ENCODE data around the gene TMEM154. TPM values are rescaled to one million over a fixed set of nuclear protein-coding genes. Genes with fewer than 3 reads are reported as not detected.

Gene TMEM154
- total RNA-seq, 1 experiment from 2014 or later: not detected

DNA sequence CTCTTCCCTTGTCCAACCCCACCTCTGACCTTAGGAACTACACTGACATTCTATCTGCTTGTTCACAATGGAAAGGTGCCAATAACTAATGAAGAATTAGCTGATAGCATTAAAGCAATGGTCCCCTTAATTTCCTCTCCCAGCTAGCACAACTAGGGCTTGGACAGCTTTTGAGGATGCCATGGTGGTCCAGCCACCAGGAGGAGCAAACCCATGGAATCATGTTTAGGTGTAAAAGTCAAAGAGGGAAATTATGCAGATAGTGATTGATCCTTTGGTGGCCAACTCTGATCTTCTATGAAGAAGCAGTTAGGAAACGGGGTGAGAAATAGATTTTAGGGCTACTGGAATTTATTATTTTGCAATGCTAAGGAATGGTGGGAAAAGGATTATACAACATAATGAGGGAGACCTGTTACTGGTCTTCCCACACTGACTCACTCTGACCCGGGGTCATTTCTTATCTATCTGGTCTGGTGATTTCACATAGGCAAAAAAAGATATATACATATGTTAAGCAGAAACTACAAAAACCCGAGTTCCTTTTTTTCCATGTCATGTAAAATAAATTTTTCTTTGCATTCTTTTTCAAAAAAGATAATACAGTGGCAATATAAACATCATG lies 98.1 kb downstream of the TMEM154 start:
- in situ Hi-C loops (cut with HindIII; ENCODE audit: low pct_unique_long_range_greater_than_20kb, low sequenced_read_pairs): no loop called here
- no peak for DNase-seq (ENCODE audit: low read depth)

- no peak for DNase-seq (ENCODE audit: low read depth)
- in situ Hi-C loops (cut with HindIII; ENCODE audit: low pct_unique_long_range_greater_than_20kb, low sequenced_read_pairs): no loop called here
Measured at GRCh38 chr4:152579916-152580315, 99.9 kb downstream of the TMEM154 start.

DNA sequence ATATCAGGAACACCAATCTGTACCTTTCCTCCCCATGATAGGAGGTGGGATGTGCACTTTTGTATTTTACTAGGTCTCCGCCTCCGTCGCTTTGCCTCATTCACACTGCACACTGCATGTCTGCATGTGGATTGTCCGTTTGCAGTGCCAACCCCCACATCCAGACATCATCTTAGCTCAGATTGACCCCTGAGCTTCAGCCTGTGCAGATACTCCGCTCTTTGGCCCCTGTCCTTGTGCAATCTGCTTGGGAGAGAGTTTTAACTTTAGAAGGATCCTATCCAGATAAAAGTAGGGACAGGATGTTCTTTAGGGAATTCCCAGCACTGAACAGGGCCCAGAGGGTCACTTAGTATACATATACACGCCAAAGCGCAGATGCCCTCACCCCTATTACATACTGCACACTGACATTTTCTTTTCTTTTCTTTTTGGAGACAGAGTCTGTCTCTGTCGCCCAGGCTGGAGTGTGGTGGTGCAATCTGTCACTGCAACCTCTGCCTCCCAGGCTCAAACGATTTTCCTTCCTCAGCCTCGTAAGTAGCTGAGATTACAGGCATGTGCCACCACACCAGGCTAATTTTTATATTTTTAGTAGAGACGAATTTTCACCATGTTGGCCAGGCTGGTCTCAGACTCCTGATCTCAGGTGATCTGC lies 100.6 kb downstream of the TMEM154 start:
- DNase-seq (ENCODE audit: low read depth): no peak
- in situ Hi-C loops (cut with HindIII; ENCODE audit: low pct_unique_long_range_greater_than_20kb, low sequenced_read_pairs): no loop called here

- in situ Hi-C loops (cut with HindIII; ENCODE audit: low pct_unique_long_range_greater_than_20kb, low sequenced_read_pairs): no loop called here
- DNase-seq (ENCODE audit: low read depth): no peak
Measured at GRCh38 chr4:152578670-152579069, 101.1 kb downstream of the TMEM154 start.

- no peak for DNase-seq (ENCODE audit: low read depth)
- in situ Hi-C loops (cut with HindIII; ENCODE audit: low pct_unique_long_range_greater_than_20kb, low sequenced_read_pairs): no loop called here
Measured at GRCh38 chr4:152577708-152578396, 101.9 kb downstream of the TMEM154 start.

DNA sequence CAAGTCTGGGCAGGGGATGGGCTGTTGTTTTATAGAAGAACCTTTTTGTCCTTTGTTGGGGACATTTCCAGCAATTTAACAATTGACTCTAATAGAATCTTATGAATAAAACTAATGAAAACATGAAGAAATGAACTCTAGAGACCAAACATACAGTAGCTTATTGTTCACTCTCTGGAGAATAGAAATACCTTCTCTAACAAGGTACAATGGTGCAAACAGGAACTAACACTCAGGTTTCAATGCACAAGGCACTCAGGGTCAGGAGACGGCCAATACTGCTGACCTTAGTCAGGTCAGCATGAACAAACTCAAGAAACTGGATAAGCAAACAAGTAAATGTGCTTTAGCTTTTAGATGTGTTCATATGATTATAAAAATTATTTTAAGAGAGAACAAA lies 104.3 kb downstream of the TMEM154 start:
- in situ Hi-C loops (cut with HindIII; ENCODE audit: low pct_unique_long_range_greater_than_20kb, low sequenced_read_pairs): no loop called here
- no peak for DNase-seq (ENCODE audit: low read depth)

DNA sequence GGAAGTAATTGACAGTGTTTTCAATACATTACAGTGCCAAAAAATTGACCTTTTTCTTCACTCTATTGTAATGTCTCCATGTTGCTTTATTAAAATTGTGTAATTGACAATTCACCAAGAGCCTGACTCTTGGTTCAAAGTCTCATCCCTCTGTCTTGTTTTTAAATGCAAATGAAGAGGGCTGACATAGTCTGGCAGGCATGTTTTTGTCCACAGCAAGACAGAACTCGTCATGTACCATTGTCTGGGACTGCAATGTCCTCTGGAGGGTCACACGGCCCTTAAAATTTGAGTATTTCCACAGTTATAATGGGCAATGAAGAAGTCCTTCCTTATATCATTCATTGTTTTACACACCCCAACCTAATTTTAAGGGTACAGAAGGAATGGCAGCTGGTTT lies 105.9 kb downstream of the TMEM154 start:
- in situ Hi-C loops (cut with HindIII; ENCODE audit: low pct_unique_long_range_greater_than_20kb, low sequenced_read_pairs): no loop called here
- DNase-seq (ENCODE audit: low read depth): no peak

DNA sequence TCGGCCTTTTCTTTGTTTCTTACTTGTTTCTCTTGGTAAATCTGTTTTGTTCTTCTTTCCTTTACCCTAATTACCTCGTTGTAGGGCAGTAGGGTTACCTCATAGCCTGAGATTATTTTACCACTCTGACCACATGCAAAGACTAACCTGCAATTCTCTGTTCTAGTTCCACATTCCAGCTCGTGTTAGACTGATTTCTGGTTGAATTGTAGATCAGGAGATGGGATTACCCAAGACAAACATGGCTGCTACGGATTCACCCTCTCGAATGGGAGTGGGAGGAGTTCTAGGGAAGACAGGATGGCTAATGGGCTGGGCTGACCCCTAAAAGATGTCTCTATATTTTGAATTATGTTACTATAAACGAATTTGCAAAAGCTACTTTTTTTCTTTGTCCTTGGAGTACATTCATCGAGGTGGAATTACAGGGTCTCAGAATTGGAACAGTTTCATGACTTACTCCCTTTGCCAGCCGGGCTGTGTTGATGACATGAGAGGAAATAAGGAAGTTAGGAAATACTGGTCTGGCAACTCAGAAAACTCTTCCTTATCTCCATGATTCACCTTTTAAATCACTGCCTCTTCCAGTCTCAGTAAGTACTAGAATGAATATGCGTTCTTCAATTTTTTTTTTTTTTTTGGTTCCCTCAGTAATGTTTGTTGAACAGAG lies 107.2 kb downstream of the TMEM154 start:
- no peak for DNase-seq (ENCODE audit: low read depth)

DNA sequence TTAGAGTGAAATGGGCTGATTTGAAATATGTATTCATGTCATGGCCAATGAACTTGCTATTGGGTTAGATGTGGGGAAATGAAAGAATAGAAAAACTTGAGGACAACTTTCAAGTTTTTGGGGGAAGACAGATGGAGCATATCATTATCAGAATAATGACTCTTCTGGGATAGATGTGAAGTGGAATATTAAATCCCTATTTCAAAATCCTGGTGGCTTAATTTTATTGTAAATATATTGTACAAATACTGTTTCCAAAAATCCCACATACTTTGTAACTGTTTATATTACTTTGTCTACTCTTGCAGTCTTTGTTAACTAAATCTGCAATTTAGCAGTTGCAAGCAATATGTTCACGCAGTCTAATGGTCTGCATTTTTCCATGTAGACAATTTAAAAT lies 108.0 kb downstream of the TMEM154 start:
- in situ Hi-C loops (cut with HindIII; ENCODE audit: low pct_unique_long_range_greater_than_20kb, low sequenced_read_pairs): no loop called here
- no peak for DNase-seq (ENCODE audit: low read depth)

More for the DNA sequence above, 107.2 kb downstream of the TMEM154 start:
- in situ Hi-C loops (cut with HindIII; ENCODE audit: low pct_unique_long_range_greater_than_20kb, low sequenced_read_pairs): no loop called here

DNA sequence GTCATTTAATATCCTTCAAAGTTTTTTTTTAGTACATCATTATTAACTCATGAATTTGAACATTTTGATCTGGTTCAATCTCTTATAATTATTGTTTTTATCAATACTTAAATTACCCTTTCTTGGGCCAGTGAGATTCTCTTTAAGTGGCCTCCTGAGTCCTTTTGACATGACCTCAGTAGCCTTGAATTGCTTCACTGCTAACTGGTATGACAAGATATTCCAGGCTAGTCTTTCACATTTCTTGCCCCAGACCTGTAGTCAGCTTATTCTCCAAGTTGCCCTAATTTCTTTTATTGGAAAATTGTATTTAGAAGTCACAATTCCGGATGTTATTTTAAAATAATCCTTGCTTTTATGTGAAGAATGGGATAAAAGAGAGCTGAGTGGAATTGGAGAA lies 108.5 kb downstream of the TMEM154 start:
- in situ Hi-C loops (cut with HindIII; ENCODE audit: low pct_unique_long_range_greater_than_20kb, low sequenced_read_pairs): no loop called here
- DNase-seq (ENCODE audit: low read depth): no peak

Other genes with a start within 250 kb of the TMEM154 start
- gene FBXW7, start 143.9 kb downstream of the TMEM154 start, total RNA-seq (2014; rRNA removed; shearing (Covaris generic); ENCODE audit: low replicate concordance): 38.9 and 42.1 TPM in 2 replicates
- 0.17 TPM in 1 of 2 replicates, not detected in the other for gene TIGD4, start 99.7 kb upstream of the TMEM154 start, total RNA-seq (2014; rRNA removed; shearing (Covaris generic); ENCODE audit: low replicate concordance)
- 35.8 and 39.1 TPM in 2 replicates for gene ARFIP1, start 100.0 kb upstream of the TMEM154 start, total RNA-seq (2014; rRNA removed; shearing (Covaris generic); ENCODE audit: low replicate concordance)